ENCODE data around the gene UBC.
"Not testable (repeated sequence)": the region's sequence is repeated elsewhere in the genome, so short reads cannot be mapped to it uniquely, and the experiment has no call there.

UBC gene

DNA sequence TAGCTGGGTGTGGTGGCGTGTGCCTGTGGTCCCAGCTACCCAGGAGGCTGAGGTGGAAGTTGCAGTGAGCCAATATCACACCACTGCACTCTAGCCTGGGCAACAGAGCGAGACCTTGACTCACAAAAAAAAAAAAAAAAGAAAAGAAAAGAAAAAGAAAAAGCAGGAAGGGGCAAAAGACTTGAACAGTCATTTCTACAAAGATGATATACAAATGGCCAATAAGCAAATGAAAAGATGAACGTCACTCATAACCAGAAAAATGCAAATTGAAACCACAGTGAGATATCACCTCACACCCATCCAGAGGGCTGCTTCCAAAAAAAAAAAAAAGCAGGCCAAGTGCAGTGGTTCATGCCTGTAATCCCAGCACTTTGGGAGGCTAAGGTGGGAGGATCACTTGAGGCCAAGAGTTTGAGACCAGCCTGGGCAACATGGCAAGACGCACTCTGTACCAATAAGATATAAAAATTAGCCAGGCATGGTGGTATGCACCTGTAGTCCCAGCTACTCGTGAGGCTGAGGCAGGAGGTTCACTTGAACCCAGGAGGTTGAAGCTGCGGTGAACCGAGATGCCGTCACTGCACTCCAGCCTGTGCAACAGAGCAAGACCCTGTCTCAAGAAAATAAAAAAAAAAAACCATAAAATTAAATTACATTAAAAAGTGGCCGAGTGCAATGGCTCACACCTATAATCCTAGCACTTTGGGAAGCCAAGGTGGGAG lies 20.5 kb downstream of the UBC start:
- Histone ChIP-seq H3K4me3 (ENCODE audit: low read length, poor library complexity, severe bottlenecking) (no peak overlapping the region), H3K9me2 (replicated peaks; ENCODE audit: low read depth, low read length) (no peaks in the 10 kb centered on the region), H3K4me2 (ENCODE audit: low read depth, low read length, poor library complexity, severe bottlenecking) (no peak overlapping the region), H3K27me3 (ENCODE audit: insufficient read depth, low read length, poor library complexity, severe bottlenecking) (no peaks in the 10 kb centered on the region), H3F3A (ENCODE audit: low read depth) (no peaks in the 10 kb centered on the region), H3K9me3 (ENCODE audit: insufficient read depth, low read depth, low read length) (no peaks in the 10 kb centered on the region), H4K20me1 (ENCODE audit: insufficient read depth, low read length, poor library complexity, severe bottlenecking) (no peaks in the 10 kb centered on the region), H3K9ac (ENCODE audit: low read depth, low read length, poor library complexity, severe bottlenecking) (no peak overlapping the region), H2AFZ (ENCODE audit: low read length) (no peak overlapping the region), H3K36me3 (ENCODE audit: insufficient read depth, low read length) (no peaks in the 10 kb centered on the region), H3K4me1 (ENCODE audit: insufficient read depth, low read length, poor library complexity, severe bottlenecking) (peaks cover 4% of the 10 kb centered on the region), H3K79me2 (ENCODE audit: insufficient read depth, low read length) (no peaks in the 10 kb centered on the region)
- TF ChIP-seq, protein P1, sequence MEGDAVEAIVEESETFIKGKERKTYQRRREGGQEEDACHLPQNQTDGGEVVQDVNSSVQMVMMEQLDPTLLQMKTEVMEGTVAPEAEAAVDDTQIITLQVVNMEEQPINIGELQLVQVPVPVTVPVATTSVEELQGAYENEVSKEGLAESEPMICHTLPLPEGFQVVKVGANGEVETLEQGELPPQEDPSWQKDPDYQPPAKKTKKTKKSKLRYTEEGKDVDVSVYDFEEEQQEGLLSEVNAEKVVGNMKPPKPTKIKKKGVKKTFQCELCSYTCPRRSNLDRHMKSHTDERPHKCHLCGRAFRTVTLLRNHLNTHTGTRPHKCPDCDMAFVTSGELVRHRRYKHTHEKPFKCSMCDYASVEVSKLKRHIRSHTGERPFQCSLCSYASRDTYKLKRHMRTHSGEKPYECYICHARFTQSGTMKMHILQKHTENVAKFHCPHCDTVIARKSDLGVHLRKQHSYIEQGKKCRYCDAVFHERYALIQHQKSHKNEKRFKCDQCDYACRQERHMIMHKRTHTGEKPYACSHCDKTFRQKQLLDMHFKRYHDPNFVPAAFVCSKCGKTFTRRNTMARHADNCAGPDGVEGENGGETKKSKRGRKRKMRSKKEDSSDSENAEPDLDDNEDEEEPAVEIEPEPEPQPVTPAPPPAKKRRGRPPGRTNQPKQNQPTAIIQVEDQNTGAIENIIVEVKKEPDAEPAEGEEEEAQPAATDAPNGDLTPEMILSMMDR (conservative IDR thresholded peaks at IDR 0.05; ENCODE audit: low read length), result no peak
- no peak for TF ChIP-seq EZH2phosphoT487 (IDR thresholded peaks at IDR 0.05; ENCODE audit: borderline replicate concordance)

DNA sequence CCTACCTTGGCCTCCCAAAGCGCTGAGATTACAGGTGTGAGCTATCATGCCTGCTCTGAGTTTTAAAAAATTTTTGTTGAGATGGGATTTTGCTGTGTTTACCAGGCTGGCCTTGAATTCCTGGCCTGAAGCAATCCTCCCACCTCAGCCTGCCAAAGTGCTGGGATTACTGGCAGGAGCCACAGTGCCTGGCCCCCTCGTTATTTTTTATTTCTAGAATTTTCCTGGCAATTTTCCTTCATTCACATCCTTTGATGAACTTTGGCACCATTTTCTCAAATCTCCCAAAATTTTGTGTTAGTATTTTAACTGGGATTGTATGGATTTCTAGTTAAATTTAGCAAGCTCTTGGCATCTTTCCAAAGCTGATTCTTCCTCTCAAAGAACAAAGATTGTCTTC lies 26.2 kb downstream of the UBC start:
- Histone ChIP-seq H4K20me1 (ENCODE audit: insufficient read depth, low read length, poor library complexity, severe bottlenecking) (no peaks in the 10 kb centered on the region), H3K9me3 (ENCODE audit: insufficient read depth, low read depth, low read length) (no peaks in the 10 kb centered on the region), H3K79me2 (ENCODE audit: insufficient read depth, low read length) (no peaks in the 10 kb centered on the region), H3K9ac (ENCODE audit: low read depth, low read length, poor library complexity, severe bottlenecking) (no peak overlapping the region), H3K9me2 (replicated peaks; ENCODE audit: low read depth, low read length) (no peaks in the 10 kb centered on the region), H3K27me3 (ENCODE audit: insufficient read depth, low read length, poor library complexity, severe bottlenecking) (no peaks in the 10 kb centered on the region), H2AFZ (ENCODE audit: low read length) (no peak overlapping the region), H3K36me3 (ENCODE audit: insufficient read depth, low read length) (no peaks in the 10 kb centered on the region), H3K4me1 (ENCODE audit: insufficient read depth, low read length, poor library complexity, severe bottlenecking) (no peaks in the 10 kb centered on the region), H3F3A (ENCODE audit: low read depth) (no peaks in the 10 kb centered on the region), H3K4me2 (ENCODE audit: low read depth, low read length, poor library complexity, severe bottlenecking) (no peak overlapping the region), H3K4me3 (ENCODE audit: low read length, poor library complexity, severe bottlenecking) (no peak overlapping the region)
- TF ChIP-seq, protein P1 (conservative IDR thresholded peaks at IDR 0.05; ENCODE audit: low read length), result no peak
- TF ChIP-seq EZH2phosphoT487 (IDR thresholded peaks at IDR 0.05; ENCODE audit: borderline replicate concordance), result no peak

DNA sequence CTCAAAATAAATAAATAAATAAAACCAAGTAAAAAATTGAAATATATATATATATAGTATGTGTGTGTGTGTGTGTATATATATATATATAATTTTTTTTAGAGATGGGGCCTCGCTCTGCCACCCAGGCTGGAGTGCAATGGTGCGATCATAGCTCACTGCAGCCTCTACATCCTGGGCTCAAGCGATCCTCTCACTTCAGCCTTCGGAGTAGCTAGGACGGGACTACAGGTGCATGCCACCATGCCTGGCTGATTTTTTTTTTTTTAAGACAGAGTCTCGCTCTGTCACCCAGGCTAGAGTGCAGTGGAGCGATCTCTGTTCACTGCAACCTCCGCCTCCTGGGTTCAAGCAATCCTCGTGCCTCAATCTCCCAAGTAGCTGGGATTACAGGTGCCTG lies 26.7 kb downstream of the UBC start:
- not testable (repeated sequence) for H3K9me2 ChIP-seq (replicated peaks; ENCODE audit: low read depth, low read length); H3K9ac ChIP-seq (ENCODE audit: low read depth, low read length, poor library complexity, severe bottlenecking); H3K27me3 ChIP-seq (ENCODE audit: insufficient read depth, low read length, poor library complexity, severe bottlenecking); H3F3A ChIP-seq (ENCODE audit: low read depth); H3K36me3 ChIP-seq (ENCODE audit: insufficient read depth, low read length); H3K9me3 ChIP-seq (ENCODE audit: insufficient read depth, low read depth, low read length); H3K4me1 ChIP-seq (ENCODE audit: insufficient read depth, low read length, poor library complexity, severe bottlenecking); H4K20me1 ChIP-seq (ENCODE audit: insufficient read depth, low read length, poor library complexity, severe bottlenecking); H2AFZ ChIP-seq (ENCODE audit: low read length); H3K4me2 ChIP-seq (ENCODE audit: low read depth, low read length, poor library complexity, severe bottlenecking); H3K4me3 ChIP-seq (ENCODE audit: low read length, poor library complexity, severe bottlenecking); H3K79me2 ChIP-seq (ENCODE audit: insufficient read depth, low read length)

Measured in Loucy (cell line).